ENCODE measurements around the gene ADCY3. TPM values are rescaled to one million over a fixed set of nuclear protein-coding genes. Genes with fewer than 3 reads are reported as not detected.

The ADCY3 gene
- total RNA-seq, 1 donor from 2014 or later = 26.7 TPM

DNA sequence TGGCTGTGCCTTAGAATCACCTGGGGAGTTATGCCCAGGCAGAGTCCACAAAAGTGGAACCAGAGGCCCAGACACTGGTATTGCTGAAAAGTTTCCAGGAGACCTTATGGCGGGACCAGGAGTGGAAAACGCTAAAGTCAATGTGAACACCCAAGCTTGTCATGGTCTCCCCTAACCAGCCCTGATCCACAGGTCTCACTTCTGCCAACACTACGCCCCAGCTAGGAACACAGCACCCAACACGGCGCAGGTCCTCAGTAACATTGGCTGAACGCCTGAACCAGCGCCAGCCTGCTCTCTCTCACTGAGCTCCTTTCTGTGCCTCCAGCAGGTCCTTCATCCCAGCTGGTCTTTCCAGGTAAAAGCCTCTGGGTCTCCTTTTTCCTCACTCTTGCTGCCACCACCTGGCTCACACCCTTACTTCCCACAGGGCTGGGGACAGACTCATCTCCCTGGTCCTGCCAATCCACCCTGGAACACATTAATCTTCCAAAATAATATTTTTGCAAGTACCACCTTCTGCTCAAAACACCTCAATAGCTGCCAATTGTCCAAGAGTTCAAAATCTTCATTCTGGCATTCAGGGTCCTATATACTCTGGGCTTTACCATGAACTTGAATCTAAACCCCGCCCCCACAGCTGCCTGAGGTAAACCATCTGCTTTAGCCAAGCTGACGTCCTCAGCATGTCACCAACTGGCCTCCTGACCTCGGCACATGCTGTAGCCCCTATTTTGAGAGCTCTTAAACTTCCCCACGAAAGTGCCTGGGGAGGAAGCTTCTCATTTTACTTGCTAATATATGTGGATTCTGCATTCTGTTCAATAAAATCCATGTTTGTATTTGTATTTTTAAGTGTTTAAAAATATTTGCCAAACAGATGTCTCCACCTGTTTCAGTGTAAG lies 34.6 kb downstream of the ADCY3 start:
- intact Hi-C loops (cut with DNase I) = no loop called here
- DNase-seq (ENCODE audit: missing footprints) (no peak), ATAC-seq (no peak)

DNA sequence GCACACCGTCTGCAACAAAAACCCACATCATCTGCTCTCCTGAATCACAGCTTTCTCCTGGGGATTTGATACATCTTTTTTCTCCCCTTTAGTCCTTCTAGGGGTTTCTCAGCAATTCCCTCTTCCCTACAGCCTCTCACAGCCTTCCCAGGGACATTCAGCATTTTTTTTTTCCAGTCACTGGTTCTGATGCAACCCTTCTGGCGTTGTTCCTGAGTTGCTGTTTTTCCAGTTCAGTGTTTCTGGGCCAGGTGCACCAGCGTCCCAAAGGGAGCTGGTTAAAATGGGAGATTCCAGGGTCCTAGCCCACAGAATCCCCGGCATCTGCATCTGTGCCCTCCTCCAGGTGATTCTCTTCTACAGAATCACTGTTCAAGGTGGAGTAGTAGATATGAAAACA lies 36.1 kb downstream of the ADCY3 start:
- ATAC-seq (peak; percentile 61), DNase-seq (ENCODE audit: missing footprints) (no peak)
- intact Hi-C loops (cut with DNase I) = no loop called here

DNA sequence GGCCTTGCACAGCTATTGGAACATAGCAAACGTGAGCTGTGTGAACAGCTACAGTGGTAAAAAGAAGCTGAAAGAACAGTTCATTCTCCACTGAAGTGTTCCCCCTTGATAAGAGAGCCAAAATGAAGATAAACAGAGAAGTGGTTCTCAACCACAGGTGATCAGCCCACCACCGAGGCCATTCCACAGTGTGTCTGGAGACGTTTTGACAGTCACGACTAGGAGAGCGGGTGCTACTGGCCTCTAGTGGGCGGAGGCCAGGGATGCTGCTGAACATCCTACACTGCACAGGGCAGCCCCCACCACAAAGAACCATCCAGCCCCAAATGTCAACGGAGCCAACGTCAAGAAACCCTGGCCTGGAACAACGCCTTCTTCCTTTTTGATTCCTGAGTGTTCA lies 38.4 kb downstream of the ADCY3 start:
- ATAC-seq (no peak), DNase-seq (ENCODE audit: missing footprints) (no peak)
- intact Hi-C loops (cut with DNase I) = no loop called here

DNA sequence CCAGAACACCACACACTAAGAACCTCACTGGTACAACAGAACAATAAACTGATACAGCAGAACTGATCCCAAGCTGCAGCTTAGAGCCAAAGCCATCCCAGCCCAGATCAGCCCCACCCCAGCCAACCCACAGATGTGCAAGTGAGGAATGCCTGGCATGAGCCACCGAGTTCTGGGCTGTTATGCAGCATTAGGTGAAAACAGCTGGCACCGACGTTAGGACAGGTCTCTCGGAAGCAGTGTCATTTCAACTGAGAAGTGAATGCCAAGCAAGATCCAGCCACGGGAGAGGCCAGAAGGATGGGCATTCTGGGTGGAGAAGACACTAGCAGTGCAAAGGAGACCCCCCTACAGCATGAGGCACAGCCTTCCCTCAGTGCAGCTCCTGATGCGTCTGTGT lies 38.9 kb downstream of the ADCY3 start:
- no peak for ATAC-seq
- no peak for DNase-seq (ENCODE audit: missing footprints)
- intact Hi-C loops (cut with DNase I) = no loop called here

DNA sequence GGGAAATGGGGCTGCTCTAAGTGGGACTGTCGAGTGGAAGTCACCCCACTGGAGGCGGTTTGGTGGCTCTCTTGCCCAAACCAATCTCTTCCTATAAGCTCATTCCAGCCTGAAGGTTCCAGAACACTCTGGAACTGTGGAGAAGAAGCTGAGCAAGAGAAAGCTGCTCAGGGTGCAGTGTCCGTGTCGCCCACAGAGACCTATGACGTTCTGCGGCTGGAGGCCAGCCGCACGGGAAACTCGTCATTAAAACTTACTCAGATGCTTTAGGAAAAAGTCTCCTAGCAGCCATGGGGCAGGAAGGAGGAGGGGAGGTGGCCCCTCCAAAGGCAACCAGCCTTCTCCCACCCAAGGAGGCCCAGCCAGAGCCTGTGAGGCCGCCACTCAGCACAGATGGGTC lies 41.7 kb downstream of the ADCY3 start:
- ATAC-seq (no peak), DNase-seq (ENCODE audit: missing footprints) (no peak)
- intact Hi-C loops (cut with DNase I) = no loop called here

DNA sequence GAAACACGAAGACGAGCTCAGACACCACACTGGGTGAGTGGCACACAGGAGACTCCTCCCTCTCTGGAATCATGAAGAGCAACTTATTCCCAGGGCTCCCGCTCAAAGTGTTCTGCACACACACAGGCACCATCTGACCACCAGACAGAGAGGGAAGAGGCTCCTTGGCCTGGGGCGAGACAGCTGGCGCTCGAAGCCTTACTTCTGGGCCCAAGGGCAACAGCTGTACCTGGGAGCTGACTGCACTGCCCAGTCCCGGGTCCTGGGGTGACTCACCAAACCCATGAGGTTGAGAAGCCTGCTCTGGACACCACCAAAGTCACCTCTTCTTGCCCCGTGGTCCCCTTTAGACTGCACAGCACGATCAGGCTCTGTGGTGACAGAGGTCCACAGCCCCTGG lies 42.4 kb downstream of the ADCY3 start:
- ATAC-seq (no peak), DNase-seq (ENCODE audit: missing footprints) (no peak)
- intact Hi-C loops (cut with DNase I) = no loop called here

DNA sequence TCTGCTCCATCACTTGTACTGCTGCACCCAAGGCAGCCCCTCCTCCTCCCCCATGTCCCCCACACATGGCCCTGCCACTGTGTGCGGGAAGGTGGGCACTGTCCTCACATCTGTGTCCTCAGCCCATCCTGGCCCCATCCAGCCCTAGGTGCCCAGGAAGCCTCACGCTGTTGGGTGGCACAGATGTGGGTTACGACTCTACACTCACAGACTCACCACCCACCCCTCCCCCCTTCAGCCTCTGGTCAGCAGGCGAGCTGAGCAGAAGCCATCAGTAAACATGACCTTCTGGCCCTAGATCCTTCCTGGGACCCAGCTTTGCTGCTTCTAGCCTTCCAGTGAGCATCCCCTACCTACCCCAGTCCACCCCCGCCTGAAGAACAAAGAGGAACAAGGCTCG lies 43.0 kb downstream of the ADCY3 start:
- DNase-seq (ENCODE audit: missing footprints) = peak; percentile 57
- intact Hi-C loops (cut with DNase I) = no loop called here
- no peak for ATAC-seq

DNA sequence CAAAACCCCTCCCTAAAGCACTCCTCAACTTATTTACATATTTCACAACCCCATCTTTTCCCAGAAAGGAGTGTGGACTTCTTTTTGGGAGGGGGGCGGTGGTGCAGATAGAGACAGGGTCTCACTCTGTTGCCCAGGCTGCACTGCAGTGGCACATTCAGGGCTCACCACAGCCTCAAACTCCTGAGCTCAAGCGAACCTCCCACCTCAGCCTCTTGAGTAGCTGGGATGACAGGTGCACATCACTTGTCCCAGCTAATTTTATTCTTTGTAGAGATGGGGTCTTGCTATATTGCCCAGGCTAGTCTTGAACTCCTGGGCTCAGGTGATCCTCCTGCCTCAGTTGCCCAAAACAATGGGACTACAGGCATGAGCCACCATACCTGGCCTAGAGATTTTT lies 44.1 kb downstream of the ADCY3 start:
- intact Hi-C loops (cut with DNase I) = no loop called here
- DNase-seq (ENCODE audit: missing footprints) (no peak), ATAC-seq (no peak)

DNA sequence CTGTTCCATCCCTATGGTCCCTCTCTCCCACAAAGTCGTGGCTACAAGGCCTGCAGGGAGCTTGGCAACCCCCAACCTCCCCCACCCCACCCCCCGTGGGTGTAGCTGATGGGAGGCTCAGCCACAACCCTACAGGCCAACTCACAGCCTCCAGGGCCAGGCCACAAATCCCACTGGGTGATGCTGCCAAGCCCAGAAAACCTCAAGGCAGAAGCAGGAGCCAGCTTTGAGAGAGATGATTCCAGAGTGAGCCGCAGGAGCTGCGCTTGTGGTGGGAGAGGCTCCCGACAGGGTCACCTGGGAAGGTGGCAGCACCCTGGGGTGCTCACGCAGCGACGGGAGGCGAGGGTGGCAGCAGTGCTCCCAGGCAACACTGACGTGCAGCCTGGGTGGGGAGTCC lies 44.8 kb downstream of the ADCY3 start:
- DNase-seq (ENCODE audit: missing footprints) = no peak
- no peak for ATAC-seq
- intact Hi-C loops (cut with DNase I) = no loop called here

DNA sequence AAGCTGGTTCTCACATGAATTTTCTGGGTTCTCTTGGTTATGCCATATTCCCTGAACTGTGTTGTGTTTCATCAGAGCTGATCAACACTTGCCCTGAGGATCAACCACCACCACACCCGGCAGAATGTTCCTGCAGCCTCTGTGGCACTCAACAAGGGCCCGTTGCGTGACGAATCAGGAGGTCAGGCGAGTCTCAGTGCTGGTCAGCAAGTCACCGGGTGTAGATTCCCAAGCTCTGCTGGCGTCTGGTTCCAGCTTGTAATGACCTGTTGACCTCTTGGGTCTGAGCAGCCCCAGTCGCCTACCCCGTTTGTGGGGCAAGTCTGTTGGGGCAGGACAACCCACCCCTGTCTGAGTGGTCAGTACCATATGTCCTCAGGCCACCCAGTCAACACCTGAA lies 46.0 kb downstream of the ADCY3 start:
- intact Hi-C loops (cut with DNase I) = loop anchor here (5.0 kb wide), 1 partner anchor 43 kb away; no protein-coding TSS in a partner anchor
- DNase-seq (ENCODE audit: missing footprints) = peak; percentile 65

DNA sequence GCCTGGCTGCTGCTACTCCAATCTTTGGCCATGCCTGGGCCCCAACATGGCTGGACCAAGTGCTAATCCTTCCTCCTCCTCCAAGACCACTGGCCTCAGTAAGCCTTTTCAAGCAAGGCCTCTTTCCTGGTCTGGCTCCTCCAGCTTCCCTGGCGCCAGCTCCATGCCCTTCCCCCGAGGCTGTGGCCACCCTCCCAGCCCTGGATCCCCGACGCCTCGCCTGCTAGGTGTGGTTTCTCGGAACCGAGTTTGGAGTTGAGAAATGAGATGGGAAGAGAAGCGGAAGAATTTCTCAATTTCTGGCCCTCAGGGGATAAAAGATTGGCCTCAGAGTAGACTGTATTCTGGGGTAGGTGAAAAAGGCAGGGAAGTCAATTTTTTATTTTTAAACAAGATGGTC lies 46.4 kb downstream of the ADCY3 start:
- DNase-seq (ENCODE audit: missing footprints) = peak; percentile 70
- ATAC-seq = peak; percentile 71
- intact Hi-C loops (cut with DNase I) = loop anchor here (5.0 kb wide), 1 partner anchor 44 kb away; no protein-coding TSS in a partner anchor

More for the DNA sequence above, 46.0 kb downstream of the ADCY3 start:
- peak; percentile 17 for ATAC-seq

DNA sequence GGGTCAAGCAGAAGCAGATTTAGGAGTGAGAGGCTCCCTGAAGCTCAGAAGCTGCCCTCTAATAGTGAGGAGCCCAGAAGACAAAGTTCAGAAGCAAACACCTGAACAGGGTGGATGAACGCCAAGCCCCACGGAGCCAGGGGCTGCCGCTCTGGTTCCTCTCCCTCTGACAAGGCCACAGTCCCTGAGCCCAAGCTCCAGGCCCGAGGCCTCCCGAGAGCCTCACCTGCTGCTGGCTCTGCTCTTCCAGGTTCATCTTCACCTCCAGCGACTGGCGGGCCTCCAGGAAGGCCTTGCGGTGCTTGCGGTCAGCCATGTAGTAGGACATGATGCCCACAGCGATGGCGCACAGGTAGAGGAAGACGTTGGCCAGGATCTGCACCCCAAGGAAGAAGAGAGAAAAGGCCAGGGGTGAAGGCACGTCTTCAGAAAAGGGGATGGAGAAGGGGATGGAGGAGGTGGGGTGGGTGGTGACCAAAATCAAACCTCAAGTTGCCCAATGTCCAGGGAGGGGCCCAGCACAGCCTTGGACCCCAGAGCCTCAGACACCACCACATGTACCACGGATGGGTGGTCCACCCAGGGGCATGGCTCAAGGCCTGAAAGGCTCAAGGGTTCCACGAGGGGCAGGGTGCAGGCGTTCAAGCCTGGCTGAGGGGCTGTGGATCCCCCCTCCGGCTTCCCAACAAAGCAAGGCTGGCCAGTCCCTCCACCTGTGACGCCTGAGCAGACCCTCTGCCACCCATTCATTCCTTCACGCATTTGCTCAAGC lies 47.5 kb downstream of the ADCY3 start:
- intact Hi-C loops (cut with DNase I) = loop anchor here (5.0 kb wide), 1 partner anchor 45 kb away; no protein-coding TSS in a partner anchor
- ATAC-seq (no peak), DNase-seq (ENCODE audit: missing footprints) (no peak)

DNA sequence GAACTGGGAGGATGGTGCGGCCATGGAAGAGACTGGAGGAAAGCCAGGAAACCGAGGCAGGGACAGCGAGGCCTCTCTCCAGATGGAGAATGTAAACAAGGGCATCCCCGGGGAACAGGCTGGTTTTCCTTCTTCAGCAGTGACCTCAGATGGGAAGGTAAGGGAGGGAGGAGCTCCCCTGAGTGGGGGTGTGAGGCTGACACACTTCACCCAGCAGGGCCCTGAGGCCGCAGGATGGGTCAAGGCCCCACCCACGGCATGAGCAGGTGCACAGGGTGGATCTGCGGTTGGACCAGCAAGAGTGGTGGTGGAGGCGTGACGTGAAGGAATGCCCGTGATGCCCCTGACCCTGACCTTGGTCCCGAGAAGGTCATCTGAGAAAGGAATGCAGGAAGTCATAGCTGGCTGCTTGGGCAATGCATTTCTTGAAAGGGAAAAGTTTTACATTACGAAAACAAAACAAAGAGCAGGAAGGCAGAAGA lies 48.1 kb downstream of the ADCY3 start:
- ATAC-seq (peak; percentile 20), DNase-seq (ENCODE audit: missing footprints) (no peak)
- intact Hi-C loops (cut with DNase I) = loop anchor here (5.0 kb wide), 1 partner anchor 45 kb away; no protein-coding TSS in a partner anchor

DNA sequence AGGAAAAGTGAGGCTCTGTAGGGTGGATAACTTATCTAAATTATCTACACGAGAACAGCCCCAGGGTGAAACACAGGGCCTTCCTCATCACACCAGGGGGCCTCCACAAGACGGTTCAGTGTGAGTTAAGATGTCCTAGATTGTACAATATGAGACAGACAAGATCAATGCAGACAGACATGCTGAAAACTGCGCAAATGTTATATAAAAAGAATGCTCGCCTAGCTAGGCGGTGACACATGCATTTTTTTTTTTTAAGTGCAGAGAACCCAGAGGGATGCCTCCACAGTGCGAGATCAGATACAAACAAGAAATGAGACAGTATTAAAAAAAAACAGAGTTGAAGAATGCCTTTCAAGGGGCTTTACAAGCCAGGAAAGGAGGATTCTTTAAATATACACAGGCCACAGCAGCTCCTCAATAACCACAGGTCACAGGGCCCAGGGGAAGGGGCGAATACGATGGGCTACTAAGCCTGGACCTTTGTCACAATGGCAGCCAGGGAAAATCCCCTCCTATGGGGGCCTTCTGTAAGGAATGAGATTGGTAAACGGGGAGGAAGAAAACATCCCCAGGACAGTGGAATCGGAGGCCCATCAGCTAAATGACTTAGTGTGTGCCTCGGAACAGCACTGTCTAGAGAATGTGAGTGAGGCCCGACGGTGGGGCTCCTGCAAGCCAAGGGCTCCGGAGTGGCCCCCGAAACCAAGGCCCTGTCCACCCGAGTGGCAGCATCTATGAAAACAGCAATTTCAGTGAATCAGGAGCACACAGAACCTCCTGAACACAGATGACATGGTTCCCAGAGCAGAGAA lies 48.9 kb downstream of the ADCY3 start:
- no peak for ATAC-seq
- no peak for DNase-seq (ENCODE audit: missing footprints)
- intact Hi-C loops (cut with DNase I) = loop anchor here (5.0 kb wide), 1 partner anchor 46 kb away; no protein-coding TSS in a partner anchor

DNA sequence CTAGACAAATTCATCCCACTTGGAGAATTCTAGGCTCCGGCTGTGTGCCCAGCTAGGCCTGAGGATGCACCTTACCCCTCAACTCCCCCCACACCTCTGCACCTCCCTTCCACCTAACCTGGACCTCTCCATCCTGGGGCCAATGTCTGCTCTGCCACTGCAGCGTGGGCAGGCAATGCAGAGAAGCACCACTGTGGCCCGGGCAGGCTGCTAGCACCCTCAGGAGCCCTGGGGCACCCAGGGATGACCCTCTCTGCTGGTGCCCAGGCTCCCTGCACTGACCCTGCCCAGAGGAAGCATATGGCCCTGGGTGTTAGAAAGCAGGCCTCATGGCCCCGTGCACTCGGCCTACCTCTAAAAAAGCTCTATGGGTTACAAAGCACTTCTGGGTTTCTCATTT lies 49.6 kb downstream of the ADCY3 start:
- ATAC-seq (no peak), DNase-seq (ENCODE audit: missing footprints) (no peak)
- intact Hi-C loops (cut with DNase I) = loop anchor here (5.0 kb wide), 1 partner anchor 47 kb away; no protein-coding TSS in a partner anchor

DNA sequence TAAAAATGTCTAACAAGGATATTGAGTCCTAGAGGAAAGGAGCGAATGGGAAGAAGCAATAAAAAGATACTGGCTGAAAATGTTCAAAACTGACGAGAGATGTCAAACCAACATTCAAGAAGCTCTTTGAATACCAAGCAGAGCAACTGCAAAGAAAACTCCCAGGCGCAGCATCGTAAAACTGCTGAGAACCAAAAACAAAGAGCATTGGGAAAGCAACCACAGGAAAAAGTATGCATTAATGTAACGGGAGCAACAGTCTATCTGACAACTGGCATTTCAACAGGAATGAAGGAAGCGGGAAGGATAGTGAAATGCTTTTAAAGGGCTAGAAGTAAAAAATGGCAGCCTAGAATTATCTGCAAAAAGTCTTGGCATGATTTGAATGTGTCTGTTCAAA lies 53.1 kb downstream of the ADCY3 start:
- intact Hi-C loops (cut with DNase I) = no loop called here

DNA sequence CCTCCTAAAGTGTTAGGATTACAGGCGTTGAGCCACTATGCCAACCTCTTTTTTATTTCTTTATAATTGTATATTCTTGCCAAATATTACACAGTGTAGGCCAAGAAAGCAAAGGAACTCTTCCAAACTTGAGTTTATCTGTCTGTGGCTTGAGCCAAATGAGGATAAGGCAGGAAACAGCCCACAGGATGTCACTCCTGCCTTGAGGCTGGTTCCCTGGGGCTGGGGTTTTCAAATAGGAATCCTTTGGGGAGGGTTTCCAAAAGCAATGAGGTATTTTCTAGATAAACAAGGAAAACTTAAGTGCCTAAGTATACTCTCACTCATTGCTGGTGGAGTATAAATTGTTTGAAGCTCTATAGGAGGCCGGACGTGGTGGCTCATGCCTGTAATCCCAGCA lies 56.4 kb downstream of the ADCY3 start:
- intact Hi-C loops (cut with DNase I) = no loop called here
- ATAC-seq (no peak), DNase-seq (ENCODE audit: missing footprints) (no peak)

More for the DNA sequence above, 53.1 kb downstream of the ADCY3 start:
- ATAC-seq (no peak), DNase-seq (ENCODE audit: missing footprints) (no peak)

DNA sequence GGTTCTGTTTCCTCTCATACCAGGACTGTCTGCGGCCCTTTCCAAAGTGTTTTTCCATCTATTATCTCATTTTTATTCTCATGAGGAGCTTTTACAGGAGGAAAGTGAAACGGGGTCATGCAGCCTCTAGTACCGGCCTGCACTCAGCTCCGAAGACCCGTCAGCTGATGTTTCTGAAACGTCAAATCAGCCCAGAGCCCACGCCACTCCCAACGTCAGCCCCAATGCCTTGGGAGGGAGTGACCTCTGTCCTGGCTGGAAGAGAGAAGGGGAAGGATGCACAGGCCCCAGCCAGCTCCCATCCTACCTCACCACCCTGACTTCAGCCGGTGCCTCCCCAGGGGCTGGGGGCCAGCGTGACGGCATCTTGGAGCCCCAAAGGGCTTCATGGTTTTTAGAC lies 58.5 kb downstream of the ADCY3 start:
- peak; percentile 83 for ATAC-seq
- intact Hi-C loops (cut with DNase I) = no loop called here
- DNase-seq (ENCODE audit: missing footprints) = peak; percentile 75

DNA sequence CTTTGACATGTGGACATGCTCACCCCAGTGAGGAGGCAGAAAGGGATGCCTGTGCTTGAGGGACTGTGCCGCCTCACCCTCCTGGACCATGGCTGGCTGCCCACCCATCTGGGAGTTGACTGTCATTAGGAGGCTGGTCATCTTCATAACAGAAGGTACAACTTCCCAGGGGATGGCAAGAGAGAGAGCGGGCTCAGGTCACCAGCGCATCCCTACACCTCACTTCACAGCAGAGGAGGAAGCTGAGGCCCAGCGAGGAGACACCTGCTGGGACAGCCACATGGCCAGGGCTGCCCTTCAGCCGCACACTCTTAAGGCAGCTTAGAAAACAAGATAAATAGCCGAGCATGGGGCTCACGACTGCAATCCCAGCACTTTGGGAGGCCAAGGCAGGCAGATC lies 59.4 kb downstream of the ADCY3 start:
- intact Hi-C loops (cut with DNase I) = no loop called here
- ATAC-seq = no peak
- DNase-seq (ENCODE audit: missing footprints) = no peak
